ENCODE measurements around the gene CST9. TPM values are rescaled to one million over a fixed set of nuclear protein-coding genes. Genes with fewer than 3 reads are reported as not detected.

CST9 gene
- total RNA-seq, 1 experiment from 2014 or later: not detected

GRCh38 chr20:23631981-23632710, 26.4 kb upstream of the CST9 start:
- no peak overlapping the region for H4K91ac ChIP-seq (ENCODE audit: insufficient read length, low read depth, low read length)
- H3K4me1 ChIP-seq (ENCODE audit: insufficient read depth, low read length): peaks cover 2% of the 10 kb centered on the region; the same call in 1 of the 2 replicates
- Mint-ChIP-seq H3K4me1 (peaks cover 21 to 32% of the 10 kb centered on the region in 2 experiments), H3K27me3 (ENCODE audit: low read depth) (peaks cover 14% of the 10 kb centered on the region), H3K27ac (no peak overlapping the region), H3K9me3 (peaks cover 0 to 3% of the 10 kb centered on the region in 2 experiments; a peak in 1 of 5 replicates), H3K36me3 (ENCODE audit: insufficient read depth in 1 of 3, low read depth in 3 of 3) (peaks cover 0 to 12% (median 0%) of the 10 kb centered on the region in 3 experiments; a peak in 5 of 7 replicates), H3K4me3 (no peak overlapping the region)
- H3K27ac ChIP-seq (ENCODE audit: insufficient read length, low read depth, low read length): no peak overlapping the region
- no peaks in the 10 kb centered on the region for H3K79me1 ChIP-seq (ENCODE audit: insufficient read depth, low read depth, low read length, poor library complexity, severe bottlenecking)
- no peak overlapping the region for H3K23ac ChIP-seq (ENCODE audit: insufficient read length, low read depth, low read length)
- no peak overlapping the region for H3K4ac ChIP-seq (ENCODE audit: low read depth, low read length)
- no peak overlapping the region for H4K5ac ChIP-seq (ENCODE audit: insufficient read length, low read depth, low read length)
- H4K8ac ChIP-seq (replicated peaks; ENCODE audit: insufficient read length, low read depth, low read length): no peak overlapping the region
- H2BK20ac ChIP-seq (ENCODE audit: low read depth, low read length, poor library complexity, severe bottlenecking): no peak overlapping the region
- H3K56ac ChIP-seq (ENCODE audit: insufficient read length, low read depth, low read length): no peak overlapping the region
- H3K9me3 ChIP-seq (ENCODE audit: control insufficient read depth, low read depth, low read length): no peaks in the 10 kb centered on the region
- no peak for TF ChIP-seq CTCF (conservative IDR thresholded peaks at IDR 0.05)
- H3K18ac ChIP-seq (ENCODE audit: insufficient read length, low read depth, low read length): no peak overlapping the region
- H3K14ac ChIP-seq (ENCODE audit: insufficient read depth, low read length): no peak overlapping the region
- H3T11ph ChIP-seq (ENCODE audit: low read length): no peak overlapping the region
- no peak overlapping the region for H2BK12ac ChIP-seq (ENCODE audit: insufficient read length, low read depth, low read length)
- H2AFZ ChIP-seq (ENCODE audit: low read length): no peak overlapping the region
- no CpG with 5 or more reads among the region's 12 CpGs for WGBS (ENCODE audit: extremely low coverage, insufficient read length, low lambda C conversion rate)
- no peak overlapping the region for H2BK5ac ChIP-seq (ENCODE audit: insufficient read length, low read length)
- H3K79me2 ChIP-seq (ENCODE audit: insufficient read depth, low read length): no peaks in the 10 kb centered on the region
- no peaks in the 10 kb centered on the region for H4K20me1 ChIP-seq (ENCODE audit: control insufficient read depth, insufficient read depth, insufficient read length)
- no peak overlapping the region for H3K4me2 ChIP-seq (ENCODE audit: insufficient read depth, insufficient read length, low read length)
- H3K27me3 ChIP-seq (ENCODE audit: insufficient read depth, low read length): no peaks in the 10 kb centered on the region
- H3K23me2 ChIP-seq (ENCODE audit: insufficient read length, low read depth, low read length, poor library complexity, severe bottlenecking): peaks cover 3% of the 10 kb centered on the region
- H2AK5ac ChIP-seq (ENCODE audit: insufficient read length, low read length): no peak overlapping the region
- no peak overlapping the region for H3K9ac ChIP-seq (ENCODE audit: extremely low read depth, insufficient read length, low read length)
- no peak for DNase-seq
- no peak overlapping the region for H2BK15ac ChIP-seq (ENCODE audit: low read depth, low read length)
- H2BK120ac ChIP-seq (ENCODE audit: low read depth, low read length, poor library complexity, severe bottlenecking): no peak overlapping the region
